GM12875 (cell line): Measurements from ENCODE around the gene BTG2.
A peak's percentile ranks its signal among the peaks of the same experiment; 100 is the strongest.

ENCODE experiments used
- H3K4me3 ChIP-seq: one replicate; pipeline ENCODE4 v1.5.1; 2011; ENCODE audit warnings: low read depth, low read length, control low read depth
- TF ChIP-seq, protein P1 (sequence below): IDR thresholded peaks from 2 replicates; pipeline ENCODE4 v1.5.1; 2011; ENCODE audit warnings: low read depth, mild to moderate bottlenecking, control low read depth, inconsistent platforms, low read length, moderate library complexity, borderline replicate concordance; ENCODE audit not compliant: insufficient read depth

BTG2 gene

DNA sequence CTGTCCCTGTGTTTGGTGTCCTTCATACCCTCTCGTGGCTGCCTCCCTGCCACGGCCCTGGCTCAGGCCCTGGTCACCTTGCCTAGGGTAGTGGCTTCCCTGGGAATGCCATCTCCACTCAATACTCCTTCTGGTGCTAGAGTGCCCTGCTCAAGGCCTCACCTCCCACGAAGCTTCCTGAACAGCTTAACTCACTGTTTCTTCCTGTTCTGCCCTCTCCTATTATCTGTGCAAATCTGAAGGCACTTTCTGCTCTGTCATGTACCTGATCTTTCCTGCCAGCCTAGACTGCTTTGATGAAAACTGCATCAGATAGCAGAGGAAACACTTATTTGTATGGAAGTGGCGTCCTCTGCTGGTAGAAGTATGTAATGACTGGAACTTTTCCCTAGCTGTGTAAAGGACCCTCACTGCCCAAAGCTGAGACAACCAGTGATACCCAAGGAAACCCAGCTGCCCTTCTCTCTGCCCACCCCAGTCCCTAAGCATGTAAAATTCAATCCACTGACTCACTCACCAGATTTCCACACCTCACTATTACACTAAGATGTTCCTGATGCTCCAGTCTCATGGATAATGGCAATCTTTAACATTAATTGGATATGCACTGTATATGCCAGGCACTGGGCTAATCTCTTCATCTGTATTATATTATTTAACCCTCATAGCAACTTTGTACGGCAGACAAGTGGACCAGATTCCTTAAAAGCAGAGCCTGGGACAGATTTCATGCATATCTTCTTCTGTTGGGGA is 36.2 kb upstream of the BTG2 start:
- H3K4me3 ChIP-seq: no peak overlapping the region

DNA sequence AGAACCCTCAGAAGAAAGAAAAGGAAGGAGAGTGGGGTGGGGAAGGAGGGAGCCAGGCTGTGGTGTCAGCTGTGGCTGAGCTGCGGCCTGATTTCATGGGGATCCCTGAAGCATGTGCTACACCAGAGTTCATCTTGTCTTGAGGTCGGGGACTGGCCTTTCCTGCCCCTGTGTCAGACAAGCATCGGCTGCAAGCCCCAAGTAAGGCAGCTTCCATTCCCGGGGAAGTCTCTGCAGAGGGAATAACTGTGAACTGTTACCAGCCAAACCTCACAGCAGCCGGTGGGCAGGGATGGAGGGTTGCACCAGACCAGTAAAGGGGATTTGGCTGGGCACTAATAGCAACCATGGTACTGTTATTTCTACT is 35.7 kb upstream of the BTG2 start:
- no peak overlapping the region for H3K4me3 ChIP-seq
- TF ChIP-seq, protein P1, sequence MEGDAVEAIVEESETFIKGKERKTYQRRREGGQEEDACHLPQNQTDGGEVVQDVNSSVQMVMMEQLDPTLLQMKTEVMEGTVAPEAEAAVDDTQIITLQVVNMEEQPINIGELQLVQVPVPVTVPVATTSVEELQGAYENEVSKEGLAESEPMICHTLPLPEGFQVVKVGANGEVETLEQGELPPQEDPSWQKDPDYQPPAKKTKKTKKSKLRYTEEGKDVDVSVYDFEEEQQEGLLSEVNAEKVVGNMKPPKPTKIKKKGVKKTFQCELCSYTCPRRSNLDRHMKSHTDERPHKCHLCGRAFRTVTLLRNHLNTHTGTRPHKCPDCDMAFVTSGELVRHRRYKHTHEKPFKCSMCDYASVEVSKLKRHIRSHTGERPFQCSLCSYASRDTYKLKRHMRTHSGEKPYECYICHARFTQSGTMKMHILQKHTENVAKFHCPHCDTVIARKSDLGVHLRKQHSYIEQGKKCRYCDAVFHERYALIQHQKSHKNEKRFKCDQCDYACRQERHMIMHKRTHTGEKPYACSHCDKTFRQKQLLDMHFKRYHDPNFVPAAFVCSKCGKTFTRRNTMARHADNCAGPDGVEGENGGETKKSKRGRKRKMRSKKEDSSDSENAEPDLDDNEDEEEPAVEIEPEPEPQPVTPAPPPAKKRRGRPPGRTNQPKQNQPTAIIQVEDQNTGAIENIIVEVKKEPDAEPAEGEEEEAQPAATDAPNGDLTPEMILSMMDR: no peak

More for the DNA sequence above, 36.2 kb upstream of the BTG2 start:
- TF ChIP-seq, protein P1: peak; percentile 94

DNA sequence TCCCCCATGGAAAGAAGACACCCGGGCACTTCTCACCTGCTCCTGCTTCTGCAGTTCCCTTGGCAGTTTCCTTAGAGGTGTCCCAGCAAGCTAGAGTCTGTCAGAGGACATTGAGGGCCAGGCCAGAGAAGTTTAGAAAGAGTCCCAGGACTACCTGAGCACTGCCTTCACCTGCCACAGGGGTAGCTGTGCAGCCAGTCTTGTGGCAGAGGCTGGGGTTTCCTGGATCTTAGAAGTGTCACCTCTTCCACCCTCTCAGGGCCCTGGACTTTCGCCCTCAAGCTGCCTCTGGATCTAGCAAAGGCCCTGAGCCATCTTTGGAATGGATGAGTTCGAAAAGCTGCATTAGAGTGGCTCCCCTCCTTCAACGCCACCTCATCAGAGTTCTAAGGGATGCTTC is 34.9 kb upstream of the BTG2 start:
- TF ChIP-seq, protein P1: no peak
- H3K4me3 ChIP-seq: no peak overlapping the region

DNA sequence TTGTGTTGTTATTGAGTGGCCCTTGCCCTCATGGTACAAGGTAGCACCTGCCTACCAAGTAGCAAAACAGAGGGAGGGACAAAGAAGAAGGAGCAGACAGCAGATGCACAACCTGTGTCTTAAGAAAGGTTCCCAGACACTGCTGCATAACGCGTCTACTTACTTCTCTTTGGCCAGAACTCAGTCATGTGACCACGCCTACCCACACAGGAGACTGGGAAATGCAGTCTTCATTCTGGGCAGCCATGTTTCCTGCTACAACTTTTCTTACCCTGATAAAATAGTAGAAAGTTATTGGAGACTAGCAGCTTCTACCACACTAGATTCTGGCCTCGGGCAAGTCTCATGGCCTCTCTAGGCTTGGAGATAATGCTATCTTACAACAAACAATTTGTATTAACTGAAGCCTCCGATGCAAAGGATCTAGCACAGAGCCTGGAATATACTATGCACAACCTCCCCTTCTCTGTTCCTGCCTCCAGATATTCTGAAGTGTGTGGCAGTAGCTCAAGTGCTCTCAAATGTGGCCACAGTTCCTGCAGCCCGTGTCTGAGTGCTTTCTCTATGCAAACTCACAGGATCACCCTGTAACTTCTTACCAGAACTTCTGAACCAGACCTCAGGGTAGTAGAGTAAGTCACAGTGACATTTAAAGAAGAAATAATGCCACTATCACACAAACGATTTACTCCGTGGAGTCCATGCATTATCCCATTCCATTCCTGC is 34.1 kb upstream of the BTG2 start:
- no peak overlapping the region for H3K4me3 ChIP-seq
- TF ChIP-seq, protein P1: no peak

DNA sequence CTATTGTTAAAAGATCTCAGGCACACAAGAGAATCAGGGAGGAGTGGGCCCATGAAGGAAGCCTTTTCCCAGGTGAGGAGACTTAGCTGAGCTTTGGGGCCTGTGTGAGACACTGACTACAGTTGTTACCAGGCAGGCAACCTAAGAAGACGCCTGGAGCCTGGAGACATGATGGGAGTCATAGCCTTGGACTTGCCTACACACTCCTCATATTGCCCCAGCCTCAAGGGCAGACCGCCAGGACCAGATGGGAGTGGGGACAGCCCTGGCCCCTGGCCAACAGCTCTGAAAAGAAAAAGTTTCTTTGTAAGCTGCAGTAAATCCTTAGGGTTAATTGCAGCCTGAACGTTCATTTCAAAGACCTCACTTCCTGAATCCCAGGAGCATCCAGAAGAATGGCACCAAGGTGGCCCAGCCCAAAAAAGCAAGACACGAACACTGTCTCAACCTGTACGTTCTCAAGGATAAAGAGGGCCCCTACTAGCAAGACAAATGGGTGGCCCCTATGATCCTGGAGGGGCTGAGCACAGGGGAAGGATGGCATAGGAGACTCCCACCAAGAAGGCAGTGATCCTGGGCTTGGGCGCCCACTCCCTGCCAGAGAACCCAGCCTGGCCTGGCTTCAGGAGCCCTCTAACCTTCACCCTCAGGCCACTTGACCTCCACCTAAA is 33.2 kb upstream of the BTG2 start:
- H3K4me3 ChIP-seq: no peak overlapping the region
- TF ChIP-seq, protein P1: no peak

DNA sequence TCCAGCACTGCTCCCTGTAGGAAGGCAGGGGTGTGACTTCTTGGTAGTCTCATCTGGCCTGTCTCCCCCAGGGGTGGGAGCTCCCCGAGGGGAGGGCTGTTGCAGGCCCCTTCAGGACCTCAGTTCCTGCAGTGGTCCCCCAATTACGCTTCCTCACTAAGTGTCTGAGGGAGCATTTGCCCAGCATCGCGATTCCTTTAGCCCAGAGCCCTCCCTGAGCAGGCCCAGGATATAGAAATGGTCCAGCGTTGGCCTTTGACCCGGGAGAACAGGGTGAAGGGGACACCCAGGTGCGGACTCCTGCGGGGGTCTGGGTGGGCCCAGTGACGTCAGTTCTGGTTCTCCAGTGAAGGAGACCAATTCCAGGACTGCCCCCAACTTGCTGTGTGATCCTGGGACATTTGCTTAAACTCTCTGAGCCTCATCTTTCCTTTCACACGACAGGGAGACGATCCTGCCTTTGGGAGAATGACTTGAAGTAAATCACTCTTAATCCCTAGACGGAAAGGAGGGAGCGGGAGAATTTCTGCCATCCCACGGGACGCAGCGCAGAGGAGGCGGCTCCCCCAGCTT is 32.6 kb upstream of the BTG2 start:
- TF ChIP-seq, protein P1: no peak
- H3K4me3 ChIP-seq: peak overlapping the region; percentile 24
